ENCODE results near the gene MACF1.

- no peak for TF ChIP-seq POLR2A (IDR thresholded peaks at IDR 0.05; ENCODE audit: low read length)
- no peak for TF ChIP-seq GATA1 (IDR thresholded peaks at IDR 0.05; ENCODE audit: low read depth, low read length)
Observed at GRCh38 chr1:39277879-39278278, 73.4 kb downstream of the MACF1 start.
